NCI-H526 treated with DMSO at 0.1 percent for 48 hours (cell line): Measurements from ENCODE around the gene SLC25A51.

ENCODE experiments used
- DNase-seq: peaks from one replicate; lab custom pipeline; 2025; lab: John Stamatoyannopoulos, UW

The SLC25A51 gene

GRCh38 chr9:37937366-37937765, 33.4 kb upstream of the SLC25A51 start:
- no peak for DNase-seq

GRCh38 chr9:37936965-37937364, 33.0 kb upstream of the SLC25A51 start:
- DNase-seq = no peak

GRCh38 chr9:37936376-37936775, 32.4 kb upstream of the SLC25A51 start:
- no peak for DNase-seq

GRCh38 chr9:37935096-37935495, 31.2 kb upstream of the SLC25A51 start:
- DNase-seq = no peak

- no peak for DNase-seq
Measured at GRCh38 chr9:37931592-37931991, 27.7 kb upstream of the SLC25A51 start.

DNA sequence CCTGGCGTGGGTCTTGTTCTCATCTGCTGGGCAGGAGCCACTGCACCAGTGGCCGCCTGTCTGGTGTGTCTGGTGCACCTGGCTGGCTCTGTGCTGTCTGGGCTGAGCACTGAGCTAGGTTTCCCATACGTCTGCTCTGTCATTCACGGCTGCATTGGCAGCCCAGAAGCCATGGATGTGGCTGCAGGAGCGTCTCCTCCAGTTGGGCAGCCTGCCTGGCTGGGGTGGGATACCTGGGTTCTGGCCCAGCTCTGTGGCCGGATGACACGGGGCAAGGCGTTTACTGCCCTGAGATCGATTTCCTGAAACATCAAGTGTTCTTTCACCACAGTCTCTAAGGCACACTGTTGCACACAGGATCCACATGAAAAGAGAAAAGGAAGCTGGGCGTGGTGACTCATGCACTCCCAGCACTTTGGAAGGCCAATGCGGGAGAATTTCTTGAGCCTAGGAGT, 25.5 kb upstream of the SLC25A51 start:
- no peak for DNase-seq

DNA sequence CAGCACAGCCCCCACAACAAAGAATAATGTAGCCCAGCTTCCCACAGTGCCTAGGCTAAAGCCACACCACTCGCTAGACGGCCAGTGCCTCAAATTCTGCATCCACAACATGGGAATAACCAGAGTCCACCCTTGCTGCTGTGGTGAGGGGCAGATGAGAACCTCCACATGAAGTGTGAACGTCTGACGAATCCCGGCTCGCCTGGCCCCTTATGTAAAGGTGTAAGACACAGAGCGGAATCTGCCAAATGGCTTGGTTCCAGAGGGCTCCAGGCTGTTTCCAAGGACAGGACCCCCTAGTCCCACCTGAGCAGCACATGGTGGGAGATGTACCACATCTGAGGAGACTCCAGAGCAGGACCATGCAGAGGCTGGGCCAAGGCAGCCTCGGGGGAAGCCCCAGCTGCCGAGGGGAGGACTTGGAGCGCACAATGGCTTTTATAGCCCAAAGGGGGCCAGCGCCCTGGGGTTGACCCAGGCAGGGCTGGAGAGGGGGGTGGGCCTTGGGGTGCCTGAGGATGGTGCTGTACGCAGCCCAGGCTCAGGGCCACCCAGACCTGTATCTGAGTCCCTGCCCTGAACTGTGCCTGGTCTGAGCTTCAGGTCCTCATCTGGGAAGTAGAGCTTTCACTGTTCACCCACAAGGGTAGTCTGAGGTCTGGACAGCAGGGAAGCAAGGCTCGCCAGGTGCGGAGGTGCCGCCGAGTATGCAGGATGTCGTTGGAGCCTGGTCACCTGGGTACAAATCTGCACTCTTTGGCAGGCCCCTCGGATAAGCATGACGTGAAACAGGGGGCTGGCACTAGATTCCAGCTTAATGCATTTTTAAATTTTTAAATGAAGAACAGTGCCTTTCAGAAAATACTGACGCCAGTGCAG, 24.9 kb upstream of the SLC25A51 start:
- DNase-seq = no peak

- DNase-seq = no peak
Measured at GRCh38 chr9:37927601-37928551, 23.9 kb upstream of the SLC25A51 start.

- DNase-seq = no peak
Measured at GRCh38 chr9:37927132-37927531, 23.2 kb upstream of the SLC25A51 start.

DNA sequence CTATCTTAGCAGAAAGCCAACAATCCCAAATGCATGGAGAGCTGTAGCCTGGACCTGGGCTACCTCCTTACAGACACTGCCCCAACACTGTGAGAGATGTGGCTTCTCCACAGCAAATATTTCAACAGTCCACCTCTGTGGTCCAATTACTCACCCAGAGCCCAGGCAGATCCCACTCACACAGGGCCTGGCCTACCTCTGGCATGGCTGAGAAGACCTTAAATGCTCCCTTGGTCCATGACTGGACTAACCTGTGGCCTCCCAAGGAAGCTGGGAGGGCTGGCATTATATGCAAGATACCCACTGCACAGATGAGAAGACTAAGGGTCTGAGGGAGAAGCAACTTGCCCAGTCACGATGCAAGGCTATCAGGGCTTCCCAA, 22.8 kb upstream of the SLC25A51 start:
- DNase-seq = no peak

DNA sequence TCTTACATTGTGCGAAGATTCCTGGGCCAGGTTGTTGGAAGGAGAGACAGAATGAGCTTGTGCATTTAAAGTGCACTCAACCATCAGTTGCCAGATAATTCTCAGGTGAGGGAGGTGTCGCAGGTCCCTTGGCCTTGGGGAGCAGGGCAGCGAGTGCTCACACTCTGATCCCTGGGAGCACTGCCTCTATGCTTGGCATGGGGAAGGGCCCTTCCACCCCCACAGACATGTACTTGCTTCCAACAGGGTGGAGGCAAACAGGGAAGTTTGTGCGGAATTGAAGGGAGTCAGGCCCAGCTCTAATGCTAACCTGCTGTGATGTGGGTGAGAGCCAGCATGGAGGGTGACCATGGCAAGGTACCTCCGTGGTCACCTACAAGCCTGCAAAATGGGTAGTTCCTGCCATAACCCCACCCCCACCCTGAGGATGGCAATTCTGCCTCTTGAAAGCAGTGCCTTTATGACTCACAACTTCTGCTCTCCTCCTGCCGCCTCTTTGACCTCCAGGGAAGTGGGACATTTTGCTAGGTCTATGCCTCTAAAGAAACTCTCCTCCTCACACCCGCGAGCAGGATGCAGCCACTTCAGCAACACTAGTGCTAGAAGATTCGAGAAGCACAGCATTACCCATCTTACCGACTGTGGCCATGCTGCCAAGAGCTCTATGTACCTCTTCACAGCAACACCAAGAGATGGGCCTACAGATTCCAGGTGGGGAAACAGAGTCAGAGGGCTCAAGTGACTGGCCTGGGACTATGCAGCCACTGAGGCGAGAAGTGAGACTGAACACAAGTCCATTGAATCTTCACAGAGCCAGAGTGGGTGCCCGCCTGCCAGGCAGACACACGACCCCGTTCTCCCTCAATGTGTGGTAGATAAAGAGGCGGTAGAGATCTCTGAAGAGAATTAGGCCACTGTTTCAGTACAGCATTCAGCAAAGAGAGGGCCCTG, 22.1 kb upstream of the SLC25A51 start:
- no peak for DNase-seq

- DNase-seq = no peak
Measured at GRCh38 chr9:37925006-37925405, 21.1 kb upstream of the SLC25A51 start.

DNA sequence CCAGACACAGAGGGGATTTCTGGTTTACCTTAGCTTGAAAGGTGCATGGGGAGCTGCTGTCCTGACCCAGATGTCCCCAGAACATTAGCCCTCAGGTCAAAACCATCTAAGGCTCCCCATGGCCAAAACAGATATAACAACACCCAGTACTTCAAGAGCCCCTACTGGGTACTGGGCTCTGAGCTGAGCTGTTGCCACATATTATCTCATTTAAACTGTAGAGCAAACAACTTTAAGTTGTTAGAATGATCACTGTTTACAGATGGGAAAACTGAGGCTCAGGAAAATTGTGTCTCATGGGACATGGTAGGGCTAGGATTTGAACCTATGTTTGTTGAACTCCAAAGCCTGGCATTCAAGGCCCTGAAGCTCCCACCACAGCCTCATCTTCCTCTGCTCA, 20.6 kb upstream of the SLC25A51 start:
- DNase-seq = no peak

DNA sequence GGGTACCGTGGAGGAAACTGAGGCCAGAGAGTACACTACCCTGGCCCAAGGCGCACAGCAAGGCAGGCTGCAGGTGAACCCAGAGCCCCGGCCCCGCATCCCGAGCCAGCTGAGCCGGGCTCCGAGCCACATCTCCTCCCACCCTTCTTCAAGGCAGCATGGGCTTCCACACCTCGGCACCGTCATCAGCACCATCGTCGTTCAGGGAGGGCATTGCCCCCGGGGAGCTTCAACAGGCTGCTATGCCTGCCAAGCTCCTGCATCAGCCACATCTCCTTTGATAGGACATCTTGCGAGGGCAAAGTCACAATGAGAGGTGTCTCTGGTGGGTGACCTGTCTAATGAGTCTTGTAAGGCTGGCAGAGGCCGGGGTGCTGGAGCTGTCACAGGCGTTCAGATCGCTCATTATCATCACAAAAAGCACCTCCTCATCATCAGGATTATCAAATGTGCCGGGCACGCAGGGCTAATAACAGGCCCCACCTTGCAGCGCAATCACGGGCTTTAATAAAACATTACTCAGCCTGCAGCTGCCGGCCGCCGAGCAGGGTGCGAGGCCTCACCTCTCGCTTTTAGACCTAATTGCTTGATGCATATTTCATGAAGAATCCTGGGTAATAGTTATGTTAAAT, 20.0 kb upstream of the SLC25A51 start:
- DNase-seq = no peak

DNA sequence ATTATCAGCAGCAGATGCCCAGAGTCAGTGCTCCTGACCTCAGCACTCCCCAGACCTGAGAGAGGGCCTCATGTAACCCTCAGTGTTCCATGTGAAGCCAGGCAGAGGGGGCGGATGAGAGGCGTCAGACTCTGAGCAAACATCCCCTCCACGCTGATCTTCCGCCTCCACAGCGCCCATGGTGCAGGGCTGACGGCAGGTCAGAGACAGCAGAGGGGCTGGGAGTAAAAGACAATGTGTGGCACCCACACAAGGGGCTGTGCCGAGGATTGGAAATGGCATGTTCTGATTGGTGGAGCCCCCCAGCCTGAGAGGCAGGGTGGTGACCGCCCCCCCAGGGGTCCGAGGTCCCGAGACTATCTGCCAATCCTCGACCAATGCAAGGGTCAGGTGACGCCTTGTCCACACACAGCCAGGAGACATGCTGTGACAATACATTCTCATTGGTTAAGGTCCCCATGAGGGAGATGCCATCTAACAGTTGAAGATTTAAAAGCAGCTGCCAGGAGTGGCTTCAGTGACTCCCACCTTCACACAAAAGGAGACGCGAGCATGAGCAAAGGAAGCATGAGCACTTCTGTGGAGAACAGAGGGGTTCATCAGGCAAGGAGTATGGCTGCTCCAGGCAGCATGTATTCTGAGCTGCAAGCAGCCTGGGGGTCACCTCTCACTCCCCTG, 19.3 kb upstream of the SLC25A51 start:
- no peak for DNase-seq

- DNase-seq = no peak
Measured at GRCh38 chr9:37922363-37923117, 18.6 kb upstream of the SLC25A51 start.

DNA sequence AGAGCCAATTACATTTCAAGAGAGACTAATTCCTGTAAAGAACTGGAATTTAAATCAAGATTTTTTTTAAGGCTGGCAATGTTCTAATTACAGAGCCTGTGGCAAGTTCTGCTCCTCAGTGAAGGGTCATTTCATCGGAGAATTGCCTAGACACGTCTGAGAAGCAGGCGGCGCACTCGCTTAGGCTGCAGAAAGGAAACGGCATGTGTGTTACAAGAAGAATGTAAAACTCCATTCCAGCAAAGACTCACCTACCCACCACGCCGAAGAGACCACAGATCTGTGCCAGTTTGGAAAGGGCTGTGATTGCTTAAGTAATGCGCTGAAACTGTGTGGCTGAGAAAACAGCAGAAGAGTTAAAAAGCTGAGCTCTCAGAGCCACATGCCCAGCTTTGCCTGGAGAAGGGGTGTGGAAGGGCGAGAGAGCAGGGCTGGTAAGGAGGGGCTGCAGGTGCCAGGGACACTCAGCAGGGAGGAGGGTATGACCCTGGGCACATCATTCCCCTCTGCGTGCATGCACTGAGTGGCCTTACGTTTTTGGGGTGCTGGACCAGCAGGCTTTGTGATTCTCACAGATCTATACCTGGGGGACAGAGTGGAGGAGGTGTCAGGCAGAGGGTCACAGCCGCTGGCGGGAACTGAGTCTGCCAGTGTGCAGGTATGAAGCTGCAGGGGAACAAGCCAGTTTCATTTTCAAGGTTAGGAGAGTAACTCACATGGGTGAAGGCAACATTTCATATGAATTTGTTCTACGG, 17.8 kb upstream of the SLC25A51 start:
- DNase-seq = no peak

DNA sequence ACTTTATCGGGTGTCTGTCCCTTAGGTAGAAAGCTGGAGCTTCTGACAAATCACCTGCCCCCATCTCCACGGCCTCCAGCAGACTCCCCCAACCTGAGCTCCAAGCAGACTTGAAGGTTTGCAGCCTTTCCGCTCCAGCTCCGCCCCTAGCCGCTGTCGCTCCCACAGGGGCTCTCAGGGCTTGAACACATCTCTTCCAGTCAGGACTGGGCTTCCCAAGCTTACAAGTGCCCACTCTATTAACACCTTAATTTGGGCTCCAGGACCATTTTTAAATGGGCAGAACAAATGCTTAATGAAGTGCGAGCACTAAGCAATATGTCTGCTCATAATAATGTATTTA, 17.2 kb upstream of the SLC25A51 start:
- no peak for DNase-seq

- DNase-seq = peak; percentile 12
Measured at GRCh38 chr9:37920471-37921167, 16.7 kb upstream of the SLC25A51 start.
